ENCODE data around the gene TMEM132E. TPM values are rescaled to one million over a fixed set of nuclear protein-coding genes. Genes with fewer than 3 reads are reported as not detected.
"Not testable (repeated sequence)": the region's sequence is repeated elsewhere in the genome, so short reads cannot be mapped to it uniquely, and the experiment has no call there.

Gene TMEM132E, protein sequence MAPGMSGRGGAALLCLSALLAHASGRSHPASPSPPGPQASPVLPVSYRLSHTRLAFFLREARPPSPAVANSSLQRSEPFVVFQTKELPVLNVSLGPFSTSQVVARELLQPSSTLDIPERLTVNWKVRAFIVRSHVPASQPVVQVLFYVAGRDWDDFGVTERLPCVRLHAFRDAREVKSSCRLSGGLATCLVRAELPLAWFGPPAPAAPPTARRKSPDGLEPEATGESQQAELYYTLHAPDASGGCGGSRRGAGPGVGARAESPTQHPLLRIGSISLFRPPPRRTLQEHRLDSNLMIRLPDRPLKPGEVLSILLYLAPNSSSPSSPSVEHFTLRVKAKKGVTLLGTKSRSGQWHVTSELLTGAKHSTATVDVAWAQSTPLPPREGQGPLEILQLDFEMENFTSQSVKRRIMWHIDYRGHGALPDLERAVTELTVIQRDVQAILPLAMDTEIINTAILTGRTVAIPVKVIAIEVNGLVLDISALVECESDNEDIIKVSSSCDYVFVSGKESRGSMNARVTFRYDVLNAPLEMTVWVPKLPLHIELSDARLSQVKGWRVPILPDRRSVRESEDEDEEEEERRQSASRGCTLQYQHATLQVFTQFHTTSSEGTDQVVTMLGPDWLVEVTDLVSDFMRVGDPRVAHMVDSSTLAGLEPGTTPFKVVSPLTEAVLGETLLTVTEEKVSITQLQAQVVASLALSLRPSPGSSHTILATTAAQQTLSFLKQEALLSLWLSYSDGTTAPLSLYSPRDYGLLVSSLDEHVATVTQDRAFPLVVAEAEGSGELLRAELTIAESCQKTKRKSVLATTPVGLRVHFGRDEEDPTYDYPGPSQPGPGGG (N-terminal part only)
- total RNA-seq (ENCODE audit: low replicate concordance) = under 0.01 and 0.74 TPM in 2 replicates

GRCh38 chr17:34579017-34579946 is at the start of gene TMEM132E:
TMEM132E (plus strand) TSS chr17:34579582; CDS start chr17:34581077, 1,495 bp downstream.
- DNase-seq (ENCODE audit: low read depth) = peak; percentile 5
- TF ChIP-seq CTCF (IDR thresholded peaks at IDR 0.05; ENCODE audit: insufficient read depth, low read length) = no peak
- H3K4me3 ChIP-seq (ENCODE audit: low read depth, low read length) = peak within 1 kb of the TSS; percentile 53

DNA sequence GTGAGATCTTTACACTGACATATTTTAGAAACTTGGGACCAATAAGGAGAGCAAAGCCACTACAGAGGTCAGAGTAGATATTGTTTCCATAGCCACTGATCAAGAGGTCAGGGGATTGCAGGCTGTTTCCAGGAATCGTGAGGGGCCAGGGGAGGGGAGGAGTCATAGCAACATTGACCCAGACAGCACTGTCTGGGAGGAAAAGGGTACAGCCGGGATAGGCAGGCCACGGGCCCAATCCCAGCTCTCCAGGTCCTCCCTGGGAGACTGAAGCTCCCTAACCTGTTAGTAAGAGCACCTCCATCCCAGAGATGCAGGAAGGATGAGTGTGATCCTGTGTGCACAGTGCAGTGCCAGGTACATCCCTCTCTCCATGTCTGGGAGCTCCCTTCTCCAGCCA is 48.5 kb upstream of the TMEM132E start:
- no peak for DNase-seq (ENCODE audit: low read depth)
- no peak overlapping the region for H3K4me3 ChIP-seq (ENCODE audit: low read depth, low read length)
- no peak for TF ChIP-seq CTCF (IDR thresholded peaks at IDR 0.05; ENCODE audit: insufficient read depth, low read length)

GRCh38 chr17:34532281-34533065 is 46.9 kb upstream of the TMEM132E start:
- TF ChIP-seq CTCF (IDR thresholded peaks at IDR 0.05; ENCODE audit: insufficient read depth, low read length) = no peak
- no peak for DNase-seq (ENCODE audit: low read depth)
- no peak overlapping the region for H3K4me3 ChIP-seq (ENCODE audit: low read depth, low read length)

GRCh38 chr17:34533806-34534527 is 45.4 kb upstream of the TMEM132E start:
- TF ChIP-seq CTCF (IDR thresholded peaks at IDR 0.05; ENCODE audit: insufficient read depth, low read length) = no peak
- no peak overlapping the region for H3K4me3 ChIP-seq (ENCODE audit: low read depth, low read length)
- no peak for DNase-seq (ENCODE audit: low read depth)

- TF ChIP-seq CTCF (IDR thresholded peaks at IDR 0.05; ENCODE audit: insufficient read depth, low read length) = no peak
- no peak overlapping the region for H3K4me3 ChIP-seq (ENCODE audit: low read depth, low read length)
- DNase-seq (ENCODE audit: low read depth) = no peak
Observed at GRCh38 chr17:34537445-34537844, 41.9 kb upstream of the TMEM132E start.

DNA sequence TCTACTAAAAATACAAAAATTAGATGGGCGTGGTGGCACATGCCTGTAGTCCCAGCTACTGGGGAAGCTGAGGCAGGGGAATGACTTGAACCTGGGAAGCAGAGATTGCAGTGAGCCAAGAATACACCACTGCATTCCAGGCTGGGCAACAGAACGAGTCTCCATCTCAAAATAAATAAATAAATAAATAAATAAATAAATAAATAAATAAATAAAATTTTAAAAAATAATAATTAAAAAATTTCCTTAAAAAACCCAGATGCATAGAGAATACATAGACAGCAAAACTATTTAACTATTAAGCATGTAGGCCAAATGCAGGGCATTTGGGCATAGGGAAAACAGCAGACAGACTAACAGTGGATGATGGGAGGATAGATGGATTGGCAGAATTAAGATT is 40.8 kb upstream of the TMEM132E start:
- not testable (repeated sequence) for H3K4me3 ChIP-seq (ENCODE audit: low read depth, low read length); DNase-seq (ENCODE audit: low read depth)
